AG04450 (cell line): ENCODE results near the gene MCM9. TPM values are rescaled to one million over a fixed set of nuclear protein-coding genes. Genes with fewer than 3 reads are reported as not detected.

Experiments used
- CTCF ChIA-PET: fragments of 300-600, 350-600 bp; formaldehyde crosslinking; extraction: SDS; loops from one replicate; lab custom pipeline; 2022; ENCODE audit warnings: antibody characterized with exemption, inconsistent platforms; lab: Charles Lee
- POLR2A ChIA-PET: fragments of 350-600 bp; formaldehyde crosslinking; extraction: SDS; loops from one replicate; lab custom pipeline; 2021; ENCODE audit warnings: antibody characterized with exemption, inconsistent platforms; lab: Yijun Ruan, JAX
- DNase-seq: peaks from one replicate; pipeline ENCODE4 v3.0.0-alpha.2; 2011; ENCODE audit warnings: low read depth, low spot score
- H3K27ac ChIP-seq: one replicate; pipeline ENCODE4 v1.5.1; 2012; ENCODE audit warnings: low read depth, low read length, control low read depth
- H3K27me3 ChIP-seq: one replicate; pipeline ENCODE4 v1.6.0; 2012; ENCODE audit warnings: low read length; ENCODE audit not compliant: control insufficient read depth, insufficient read depth
- H3K4me3 ChIP-seq: 2 replicates; pipeline ENCODE4 v1.5.1; 2011; ENCODE audit warnings: mild to moderate bottlenecking, low read depth, low read length, control low read depth
- H3K9me3 ChIP-seq: 2 replicates; pipeline ENCODE4 v1.5.1; 2012; ENCODE audit warnings: low read length; ENCODE audit not compliant: control insufficient read depth, insufficient read depth
- polyA plus RNA-seq: library from polyadenylated mRNA; depleted of rRNA; stranded (reverse); fragments of >200 nt; gene quantifications from 2 replicates; pipeline ENCODE4 v1.2.3, GENCODE V29; 2011
- TF ChIP-seq, protein P1 (sequence below): IDR thresholded peaks from 2 replicates; pipeline ENCODE4 v1.5.1; 2011; ENCODE audit warnings: low read depth, low read length, control low read depth, inconsistent platforms

Gene MCM9
- polyA plus RNA-seq, 1 experiment = 2.2 TPM

DNA sequence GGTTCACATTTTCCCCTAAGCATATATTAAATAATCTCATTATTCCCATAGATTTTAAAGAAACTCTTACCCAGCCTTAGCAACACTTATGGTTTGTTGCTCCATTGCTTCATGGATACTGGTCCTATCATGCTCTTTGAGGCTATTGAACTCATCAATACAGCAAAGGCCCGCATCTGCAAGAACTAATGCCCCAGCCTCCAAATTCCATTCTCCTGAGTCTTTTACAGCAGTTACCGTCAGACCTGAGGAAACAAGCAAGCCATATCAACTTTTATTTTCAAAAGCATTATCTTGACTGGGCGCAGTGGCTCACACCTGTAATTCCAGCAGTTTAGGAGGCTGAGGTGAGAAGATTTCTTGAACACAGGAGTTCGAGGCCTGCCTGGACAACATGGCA, 78.7 kb downstream of the MCM9 start:
- CTCF ChIA-PET = interaction anchor here (0.7 to 1.8 kb wide), 2 partner anchors 11 to 56 kb away, joined by 3 to 4 read pairs; no protein-coding TSS in a partner anchor
- DNase-seq = no peak
- no peaks in the 10 kb centered on the region for H3K9me3 ChIP-seq

DNA sequence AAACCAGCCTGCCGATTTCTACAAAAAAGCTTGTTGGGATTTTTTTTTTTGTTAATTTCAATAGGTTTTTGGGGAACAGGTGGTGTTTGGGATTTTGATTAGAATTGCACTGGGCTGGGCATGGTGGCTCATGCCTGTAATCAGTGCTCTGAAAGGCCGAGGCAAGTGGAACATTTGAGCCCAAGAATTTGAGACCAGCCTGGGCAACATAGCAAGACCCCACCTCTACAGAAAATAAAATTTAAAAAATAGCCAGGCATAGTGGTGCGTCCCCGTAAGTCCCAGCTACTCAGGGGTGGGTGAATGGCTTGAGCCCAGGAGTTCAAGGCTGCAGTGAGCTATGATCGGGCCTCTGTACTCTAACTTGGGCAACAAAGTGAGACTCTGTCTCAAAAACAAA, 81.6 kb downstream of the MCM9 start:
- ChIA-PET CTCF (no interaction called here), POLR2A (no interaction called here)
- TF ChIP-seq, protein P1, sequence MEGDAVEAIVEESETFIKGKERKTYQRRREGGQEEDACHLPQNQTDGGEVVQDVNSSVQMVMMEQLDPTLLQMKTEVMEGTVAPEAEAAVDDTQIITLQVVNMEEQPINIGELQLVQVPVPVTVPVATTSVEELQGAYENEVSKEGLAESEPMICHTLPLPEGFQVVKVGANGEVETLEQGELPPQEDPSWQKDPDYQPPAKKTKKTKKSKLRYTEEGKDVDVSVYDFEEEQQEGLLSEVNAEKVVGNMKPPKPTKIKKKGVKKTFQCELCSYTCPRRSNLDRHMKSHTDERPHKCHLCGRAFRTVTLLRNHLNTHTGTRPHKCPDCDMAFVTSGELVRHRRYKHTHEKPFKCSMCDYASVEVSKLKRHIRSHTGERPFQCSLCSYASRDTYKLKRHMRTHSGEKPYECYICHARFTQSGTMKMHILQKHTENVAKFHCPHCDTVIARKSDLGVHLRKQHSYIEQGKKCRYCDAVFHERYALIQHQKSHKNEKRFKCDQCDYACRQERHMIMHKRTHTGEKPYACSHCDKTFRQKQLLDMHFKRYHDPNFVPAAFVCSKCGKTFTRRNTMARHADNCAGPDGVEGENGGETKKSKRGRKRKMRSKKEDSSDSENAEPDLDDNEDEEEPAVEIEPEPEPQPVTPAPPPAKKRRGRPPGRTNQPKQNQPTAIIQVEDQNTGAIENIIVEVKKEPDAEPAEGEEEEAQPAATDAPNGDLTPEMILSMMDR = no peak
- no peaks in the 10 kb centered on the region for H3K9me3 ChIP-seq
- H3K27me3 ChIP-seq = no peaks in the 10 kb centered on the region
- H3K4me3 ChIP-seq = no peak overlapping the region
- no peak overlapping the region for H3K27ac ChIP-seq
- no peak for DNase-seq

More for the DNA sequence above, 78.7 kb downstream of the MCM9 start:
- POLR2A ChIA-PET = no interaction called here
- Histone ChIP-seq H3K27me3 (no peaks in the 10 kb centered on the region), H3K27ac (no peak overlapping the region), H3K4me3 (no peak overlapping the region)
- TF ChIP-seq, protein P1 = no peak

DNA sequence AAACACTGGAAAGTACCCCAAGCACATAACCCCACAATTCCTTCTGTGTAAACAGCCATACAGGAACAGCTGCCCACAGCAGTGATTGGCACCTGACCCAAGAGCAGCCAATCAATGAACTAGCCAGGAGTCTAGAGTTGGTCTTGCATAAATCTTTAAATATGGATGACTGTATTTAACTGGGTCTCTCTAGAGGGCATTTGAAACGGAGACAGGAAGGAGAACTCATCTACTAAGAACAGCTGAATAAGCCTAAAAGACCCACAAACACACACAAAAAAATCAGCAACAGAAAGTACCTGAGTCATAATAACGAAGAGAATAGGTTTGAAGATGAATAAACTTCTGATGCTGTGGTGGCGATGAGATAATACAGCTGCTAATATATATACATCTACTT, 90.0 kb downstream of the MCM9 start:
- POLR2A ChIA-PET = no interaction called here

DNA sequence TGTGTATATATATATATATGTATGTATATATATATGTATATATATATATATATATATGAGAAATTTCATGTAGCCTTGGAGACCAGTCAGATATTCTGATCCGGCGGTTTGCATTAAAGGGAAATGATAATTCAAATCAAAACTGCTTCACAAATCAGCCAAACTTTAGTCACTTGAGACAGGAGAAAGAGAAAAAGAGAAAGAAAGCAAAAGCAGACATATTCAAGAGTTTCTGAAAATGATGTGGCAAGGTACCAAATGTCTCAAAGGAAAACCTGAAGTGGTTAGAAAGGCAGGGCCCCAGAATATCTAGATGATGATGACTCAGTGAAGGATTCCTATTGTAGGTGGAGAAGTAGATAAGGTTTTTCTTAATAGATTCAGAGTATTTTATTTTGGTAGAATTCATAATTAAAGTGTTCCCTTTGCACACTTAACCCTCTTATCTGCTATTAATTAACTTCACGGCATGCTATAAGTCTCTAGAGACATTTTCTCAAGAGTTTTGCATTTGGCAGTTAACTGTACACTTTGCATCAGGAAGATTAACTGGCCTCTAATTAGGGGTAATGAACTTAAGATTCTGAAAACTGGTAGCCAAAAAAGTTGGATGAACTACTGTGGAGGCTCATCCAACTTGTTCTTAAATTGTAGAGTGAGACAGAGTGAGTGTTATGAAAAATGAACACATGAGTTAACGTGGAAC, 91.1 kb downstream of the MCM9 start:
- Histone ChIP-seq H3K4me3 (no peak overlapping the region), H3K9me3 (no peaks in the 10 kb centered on the region), H3K27ac (no peak overlapping the region), H3K27me3 (no peaks in the 10 kb centered on the region)
- ChIA-PET CTCF (no interaction called here), POLR2A (no interaction called here)
- TF ChIP-seq, protein P1 = no peak
- DNase-seq = no peak

More for the DNA sequence above, 90.0 kb downstream of the MCM9 start:
- Histone ChIP-seq H3K9me3 (no peaks in the 10 kb centered on the region), H3K27ac (no peak overlapping the region), H3K4me3 (no peak overlapping the region), H3K27me3 (no peaks in the 10 kb centered on the region)
- DNase-seq = no peak
- TF ChIP-seq, protein P1 = no peak
- CTCF ChIA-PET = interaction anchor here (1.0 to 2.4 kb wide), 3 partner anchors 12 to 562 kb away, joined by 3 to 7 read pairs (median 4); no protein-coding TSS in a partner anchor

DNA sequence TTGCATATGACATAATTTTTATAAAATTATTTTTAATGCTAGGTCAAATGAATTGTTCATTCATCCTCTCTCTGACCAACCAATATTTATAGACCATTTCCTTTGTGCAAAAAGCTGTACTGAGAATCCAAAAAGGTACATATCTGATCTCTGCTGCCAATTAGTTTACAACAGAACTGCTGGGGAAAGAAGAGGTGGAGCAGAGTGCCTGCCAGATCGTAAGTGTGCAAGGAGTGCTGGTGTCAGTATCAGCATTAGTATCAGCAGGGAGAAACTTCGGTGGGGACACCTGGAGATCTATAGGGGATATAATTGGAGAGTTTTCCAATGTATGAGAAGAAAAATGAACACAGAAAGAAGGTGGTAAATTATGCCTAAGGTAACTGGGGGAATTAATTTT, 104.3 kb downstream of the MCM9 start:
- ChIA-PET CTCF (no interaction called here), POLR2A (no interaction called here)
- Histone ChIP-seq H3K9me3 (no peaks in the 10 kb centered on the region), H3K4me3 (no peak overlapping the region), H3K27ac (no peak overlapping the region), H3K27me3 (no peaks in the 10 kb centered on the region)
- DNase-seq = no peak
- TF ChIP-seq, protein P1 = no peak
